GM12878 (cell line): Measurements from ENCODE around the gene BBS9. TPM values are rescaled to one million over a fixed set of nuclear protein-coding genes. Genes with fewer than 3 reads are reported as not detected.

Experiments
- CHD2 ChIP-seq: IDR thresholded peaks from 2 replicates; pipeline ENCODE4 v1.6.1; 2011; ENCODE audit warnings: low read depth, low read length, improper control_type of control experiment, borderline replicate concordance
- EP300 ChIP-seq, 2 experiments: fragments of 150-350 bp in 1 of 2; IDR thresholded peaks; 2 replicates each; pipeline ENCODE4 v1.6.1; 2011 to 2012; ENCODE audit warnings: low read depth in 2 of 2, low read length in 2 of 2, borderline replicate concordance in 1 of 2, improper control_type of control experiment in 1 of 2, inconsistent platforms in 1 of 2; ENCODE audit not compliant: control insufficient read depth in 1 of 2
- NFIC ChIP-seq: IDR thresholded peaks from 2 replicates; pipeline ENCODE4 v1.6.1; 2012; ENCODE audit warnings: low read depth, mild to moderate bottlenecking, inconsistent platforms, low read length, moderate library complexity
- RAD51 ChIP-seq: fragments of 450-650 bp; IDR thresholded peaks from 2 replicates; pipeline ENCODE4 v1.6.1; 2016; ENCODE audit warnings: moderate library complexity, mild to moderate bottlenecking, inconsistent platforms
- TCF7 ChIP-seq: IDR thresholded peaks from 2 replicates; pipeline ENCODE4 v1.6.1; 2014; ENCODE audit warnings: antibody characterized with exemption, borderline replicate concordance
- polyA plus RNA-seq, 11 experiments: library from polyadenylated mRNA; depleted of rRNA in 4 of 11; unstranded in 6 of 11; stranded (reverse) in 5 of 11; fragments of >200 nt; fragmentation: Nextera tagmentation in 4 of 11; fragmentation: Illumina TruSeq in 1 of 11; extraction: Ambion mirVana in 4 of 11; extraction: Trizol in 1 of 11; gene quantifications; 1 replicate in 1 of 11; 2 replicates in 10 of 11; pipeline versions ENCODE4 v1.2.1 to v1.2.3, GENCODE V29; 2011 to 2016; ENCODE audit warnings: inconsistent platforms in 2 of 11, missing spikeins in 2 of 11, low read depth in 1 of 11
- total RNA-seq, 4 experiments: library from RNA; depleted of rRNA in 3 of 4; stranded (reverse); fragments of >200 nt in 3 of 4; fragmentation: Illumina TruSeq in 1 of 4; extraction: Trizol in 1 of 4; gene quantifications; 2 replicates each; pipeline versions ENCODE4 v1.2.1 to v1.2.3, GENCODE V29; 2013 to 2021
- TF ChIP-seq, protein P1 (sequence below): fragments of 450-650 bp; IDR thresholded peaks from 2 replicates; pipeline ENCODE4 v1.6.1; 2014; ENCODE audit warnings: mild to moderate bottlenecking
- TF ChIP-seq, protein P2 (sequence below): fragments of 450-650 bp; formaldehyde crosslinking; IDR thresholded peaks from 2 replicates; pipeline ENCODE4 v1.4.0; 2020; ENCODE audit warnings: mild to moderate bottlenecking, moderate library complexity

The BBS9 gene
- total and polyA plus RNA-seq, 10 of the 15 experiments (the other 5 are each of a cell fraction or from before 2014, with no cell fraction given) = 1.2 to 5.6 (median 2.3) TPM

DNA sequence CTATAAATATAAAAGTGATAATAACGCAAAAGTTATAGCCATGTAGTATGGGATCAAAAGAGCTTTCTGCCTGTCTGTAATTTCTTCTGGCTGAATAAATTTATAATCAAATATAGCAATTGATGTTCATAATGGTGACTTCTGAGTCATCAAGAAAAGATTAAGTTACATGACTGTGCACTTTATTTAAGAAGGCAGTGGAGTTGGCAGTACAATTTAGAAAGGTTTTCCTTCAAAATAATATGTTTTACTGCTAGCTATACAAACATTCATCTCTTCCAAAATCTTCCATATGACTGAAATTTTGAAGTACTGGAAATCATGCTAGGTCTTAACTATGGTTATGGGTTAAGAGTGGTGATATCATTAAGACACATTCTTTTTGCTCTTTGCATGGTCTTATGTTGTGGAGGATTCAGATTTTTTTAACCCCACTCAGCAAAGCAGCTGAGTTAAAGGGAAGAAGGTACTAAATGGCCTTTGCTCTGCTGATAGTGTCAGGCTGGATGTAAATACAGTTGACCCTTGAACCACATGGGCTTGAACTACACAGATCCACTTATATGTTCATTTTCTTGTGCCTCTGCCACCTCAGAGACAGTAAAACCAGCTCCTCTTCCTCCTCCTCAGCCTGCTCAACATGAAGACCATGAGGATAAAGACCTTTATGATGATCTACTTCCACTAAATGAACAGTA, 323.6 kb downstream of the BBS9 start (continued):
- TF ChIP-seq NFIC (no peak), RAD51 (no peak), CHD2 (no peak), EP300 (IDR thresholded peaks at IDR 0.05; ENCODE audit: borderline replicate concordance in 1 of 2, control insufficient read depth in 1 of 2, low read depth in 2 of 2, low read length in 2 of 2) (no peak), TCF7 (no peak)
- TF ChIP-seq, protein P1, sequence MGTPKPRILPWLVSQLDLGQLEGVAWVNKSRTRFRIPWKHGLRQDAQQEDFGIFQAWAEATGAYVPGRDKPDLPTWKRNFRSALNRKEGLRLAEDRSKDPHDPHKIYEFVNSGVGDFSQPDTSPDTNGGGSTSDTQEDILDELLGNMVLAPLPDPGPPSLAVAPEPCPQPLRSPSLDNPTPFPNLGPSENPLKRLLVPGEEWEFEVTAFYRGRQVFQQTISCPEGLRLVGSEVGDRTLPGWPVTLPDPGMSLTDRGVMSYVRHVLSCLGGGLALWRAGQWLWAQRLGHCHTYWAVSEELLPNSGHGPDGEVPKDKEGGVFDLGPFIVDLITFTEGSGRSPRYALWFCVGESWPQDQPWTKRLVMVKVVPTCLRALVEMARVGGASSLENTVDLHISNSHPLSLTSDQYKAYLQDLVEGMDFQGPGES = no peak
- TF ChIP-seq, protein P2, sequence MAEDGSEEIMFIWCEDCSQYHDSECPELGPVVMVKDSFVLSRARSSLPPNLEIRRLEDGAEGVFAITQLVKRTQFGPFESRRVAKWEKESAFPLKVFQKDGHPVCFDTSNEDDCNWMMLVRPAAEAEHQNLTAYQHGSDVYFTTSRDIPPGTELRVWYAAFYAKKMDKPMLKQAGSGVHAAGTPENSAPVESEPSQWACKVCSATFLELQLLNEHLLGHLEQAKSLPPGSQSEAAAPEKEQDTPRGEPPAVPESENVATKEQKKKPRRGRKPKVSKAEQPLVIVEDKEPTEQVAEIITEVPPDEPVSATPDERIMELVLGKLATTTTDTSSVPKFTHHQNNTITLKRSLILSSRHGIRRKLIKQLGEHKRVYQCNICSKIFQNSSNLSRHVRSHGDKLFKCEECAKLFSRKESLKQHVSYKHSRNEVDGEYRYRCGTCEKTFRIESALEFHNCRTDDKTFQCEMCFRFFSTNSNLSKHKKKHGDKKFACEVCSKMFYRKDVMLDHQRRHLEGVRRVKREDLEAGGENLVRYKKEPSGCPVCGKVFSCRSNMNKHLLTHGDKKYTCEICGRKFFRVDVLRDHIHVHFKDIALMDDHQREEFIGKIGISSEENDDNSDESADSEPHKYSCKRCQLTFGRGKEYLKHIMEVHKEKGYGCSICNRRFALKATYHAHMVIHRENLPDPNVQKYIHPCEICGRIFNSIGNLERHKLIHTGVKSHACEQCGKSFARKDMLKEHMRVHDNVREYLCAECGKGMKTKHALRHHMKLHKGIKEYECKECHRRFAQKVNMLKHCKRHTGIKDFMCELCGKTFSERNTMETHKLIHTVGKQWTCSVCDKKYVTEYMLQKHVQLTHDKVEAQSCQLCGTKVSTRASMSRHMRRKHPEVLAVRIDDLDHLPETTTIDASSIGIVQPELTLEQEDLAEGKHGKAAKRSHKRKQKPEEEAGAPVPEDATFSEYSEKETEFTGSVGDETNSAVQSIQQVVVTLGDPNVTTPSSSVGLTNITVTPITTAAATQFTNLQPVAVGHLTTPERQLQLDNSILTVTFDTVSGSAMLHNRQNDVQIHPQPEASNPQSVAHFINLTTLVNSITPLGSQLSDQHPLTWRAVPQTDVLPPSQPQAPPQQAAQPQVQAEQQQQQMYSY = no peak
